Epithelial cell of esophagus (primary cell): ENCODE measurements around the gene ARHGAP22.
"Not testable (repeated sequence)": the region's sequence is repeated elsewhere in the genome, so short reads cannot be mapped to it uniquely, and the experiment has no call there.

Source experiments
- DNase-seq: peaks from one replicate; pipeline ENCODE4 v3.0.0; 2010; ENCODE audit warnings: low read depth
- H3K4me3 ChIP-seq: 2 replicates; pipeline ENCODE4 v1.5.1; 2011; ENCODE audit warnings: mild to moderate bottlenecking, low read length, control low read depth
- TF ChIP-seq, protein P1 (sequence below): IDR thresholded peaks from 2 replicates; pipeline ENCODE4 v1.5.1; 2011; ENCODE audit warnings: low read depth, mild to moderate bottlenecking, low read length, control low read depth, inconsistent platforms; ENCODE audit not compliant: insufficient read depth; ENCODE audit errors: missing control alignments

The ARHGAP22 gene

GRCh38 chr10:48648172-48648942 is 43.5 kb upstream of the ARHGAP22 start:
- TF ChIP-seq, protein P1, sequence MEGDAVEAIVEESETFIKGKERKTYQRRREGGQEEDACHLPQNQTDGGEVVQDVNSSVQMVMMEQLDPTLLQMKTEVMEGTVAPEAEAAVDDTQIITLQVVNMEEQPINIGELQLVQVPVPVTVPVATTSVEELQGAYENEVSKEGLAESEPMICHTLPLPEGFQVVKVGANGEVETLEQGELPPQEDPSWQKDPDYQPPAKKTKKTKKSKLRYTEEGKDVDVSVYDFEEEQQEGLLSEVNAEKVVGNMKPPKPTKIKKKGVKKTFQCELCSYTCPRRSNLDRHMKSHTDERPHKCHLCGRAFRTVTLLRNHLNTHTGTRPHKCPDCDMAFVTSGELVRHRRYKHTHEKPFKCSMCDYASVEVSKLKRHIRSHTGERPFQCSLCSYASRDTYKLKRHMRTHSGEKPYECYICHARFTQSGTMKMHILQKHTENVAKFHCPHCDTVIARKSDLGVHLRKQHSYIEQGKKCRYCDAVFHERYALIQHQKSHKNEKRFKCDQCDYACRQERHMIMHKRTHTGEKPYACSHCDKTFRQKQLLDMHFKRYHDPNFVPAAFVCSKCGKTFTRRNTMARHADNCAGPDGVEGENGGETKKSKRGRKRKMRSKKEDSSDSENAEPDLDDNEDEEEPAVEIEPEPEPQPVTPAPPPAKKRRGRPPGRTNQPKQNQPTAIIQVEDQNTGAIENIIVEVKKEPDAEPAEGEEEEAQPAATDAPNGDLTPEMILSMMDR = no peak
- no peak for DNase-seq
- H3K4me3 ChIP-seq = no peak overlapping the region

DNA sequence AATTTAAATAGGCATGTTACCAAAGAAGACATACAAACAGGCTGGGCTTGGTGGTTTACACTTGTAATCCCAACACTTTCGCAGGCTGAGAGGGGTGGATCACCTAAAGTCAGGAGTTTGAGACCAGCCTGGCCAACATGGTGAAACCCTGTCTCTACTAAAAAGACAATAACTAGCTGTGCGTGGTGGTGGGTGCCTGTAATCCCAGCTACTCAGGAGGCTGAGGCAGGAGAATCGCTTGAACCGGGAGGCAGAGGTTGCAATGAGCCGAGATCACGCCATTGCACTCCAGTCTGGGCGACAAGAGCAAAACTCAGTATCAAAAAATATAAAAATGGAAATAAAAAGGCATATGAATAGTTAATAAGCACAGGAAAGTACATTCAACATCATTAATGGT is 42.2 kb upstream of the ARHGAP22 start:
- H3K4me3 ChIP-seq, DNase-seq: not testable (repeated sequence)

GRCh38 chr10:48645600-48645999 is 40.7 kb upstream of the ARHGAP22 start:
- DNase-seq = no peak
- H3K4me3 ChIP-seq = no peak overlapping the region
- TF ChIP-seq, protein P1 = no peak

GRCh38 chr10:48641099-48641690 is 36.3 kb upstream of the ARHGAP22 start:
- not testable (repeated sequence) for H3K4me3 ChIP-seq, DNase-seq

DNA sequence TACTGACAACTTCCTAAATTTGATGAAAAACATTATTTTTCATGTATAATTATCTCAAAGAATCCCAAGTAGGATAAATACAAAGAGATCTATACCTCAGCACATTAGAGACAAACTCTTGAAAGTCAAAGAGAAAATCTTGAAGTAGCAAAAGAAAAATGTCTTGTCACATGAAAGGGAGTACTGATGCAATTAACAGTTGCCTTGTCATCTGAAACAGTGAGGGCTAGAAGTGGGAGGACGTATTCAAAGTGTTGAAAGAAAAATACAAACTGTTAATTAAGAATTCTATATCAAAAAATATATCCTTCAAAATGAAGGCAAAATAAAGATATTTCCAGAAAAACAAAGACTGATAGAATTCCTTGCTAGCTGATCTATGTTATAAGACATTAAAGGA is 35.5 kb upstream of the ARHGAP22 start:
- DNase-seq = no peak
- TF ChIP-seq, protein P1 = no peak
- H3K4me3 ChIP-seq = no peak overlapping the region

GRCh38 chr10:48639632-48640031 is 34.8 kb upstream of the ARHGAP22 start:
- DNase-seq = no peak
- no peak overlapping the region for H3K4me3 ChIP-seq
- TF ChIP-seq, protein P1 = no peak

GRCh38 chr10:48638739-48639527 is 34.1 kb upstream of the ARHGAP22 start:
- TF ChIP-seq, protein P1 = no peak
- no peak overlapping the region for H3K4me3 ChIP-seq
- no peak for DNase-seq

DNA sequence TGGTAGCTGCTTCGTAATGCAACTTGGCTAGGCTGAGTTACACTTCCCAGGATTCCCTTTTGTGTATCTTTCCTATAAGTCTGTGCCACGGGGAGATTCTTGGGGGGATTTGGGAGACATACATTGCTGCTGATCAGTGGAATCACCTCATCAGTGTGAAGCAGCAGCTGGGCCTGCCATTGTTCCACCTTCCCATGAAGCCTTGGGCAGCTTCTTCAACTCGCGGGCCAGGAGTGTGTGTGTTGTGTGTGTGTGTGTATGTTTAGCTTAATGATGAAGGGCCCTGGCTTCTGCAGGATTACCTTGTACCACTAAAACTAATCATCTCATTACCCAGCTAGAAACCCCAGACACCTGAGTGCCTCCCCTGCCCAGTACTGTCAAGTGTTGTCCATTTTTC is 33.3 kb upstream of the ARHGAP22 start:
- DNase-seq = no peak
- no peak overlapping the region for H3K4me3 ChIP-seq
- TF ChIP-seq, protein P1 = no peak
